Upper lobe of left lung (tissue), 6 donors: ENCODE data around the gene DOCK1. TPM values are rescaled to one million over a fixed set of nuclear protein-coding genes. Genes with fewer than 3 reads are reported as not detected.

Source experiments
- ATAC-seq, 2 donors: fragments of 200-7000 bp; cut with Tn5 transposase; one replicate each; pipeline ENCODE4 v1.9.1; 2022; ENCODE audit warnings: mild to moderate bottlenecking in 2 of 2, moderate library complexity in 2 of 2; ENCODE audit not compliant: low FRiP score in 2 of 2
- DNase-seq, 2 donors: peaks; one replicate each; pipeline ENCODE4 v3.0.0-alpha.2; 2019 to 2020
- H3K27ac ChIP-seq, 4 donors: fragments of 200-600 bp; sonication (generic); one replicate each; pipeline ENCODE4 v1.5.1; 2016 to 2019
- H3K27me3 ChIP-seq, 4 donors: fragments of 200-600 bp; sonication (generic); one replicate each; pipeline ENCODE4 v1.5.1; 2017 to 2019
- H3K36me3 ChIP-seq, 4 donors: fragments of 200-600 bp; sonication (generic); one replicate each; pipeline ENCODE4 v1.5.1; 2016 to 2019
- H3K4me1 ChIP-seq, 4 donors: fragments of 200-600 bp; sonication (generic); one replicate each; pipeline ENCODE4 v1.5.1; 2018 to 2019
- H3K4me3 ChIP-seq, 4 donors: fragments of 200-600 bp; sonication (generic); one replicate each; pipeline ENCODE4 v1.5.1; 2017 to 2019; ENCODE audit warnings: mild to moderate bottlenecking in 2 of 4, moderate library complexity in 1 of 4
- H3K9me3 ChIP-seq, 4 donors: fragments of 200-600 bp; sonication (generic); one replicate each; pipeline ENCODE4 v1.5.1; 2018 to 2019
- CTCF ChIP-seq, 6 experiments: fragments of 450-650 bp in 4 of 6; fragments of 200-600 bp in 2 of 6; sonication (generic) in 2 of 6; IDR thresholded peaks; one replicate each; pipeline ENCODE4 v1.5.1; 2016 to 2019; ENCODE audit warnings: antibody characterized with exemption in 6 of 6
- EP300 ChIP-seq, 4 donors: sonication (generic); formaldehyde crosslinking; IDR thresholded peaks; one replicate each; pipeline ENCODE4 v1.5.1; 2017; ENCODE audit warnings: antibody characterized with exemption in 4 of 4, control low read depth in 2 of 4
- POLR2A ChIP-seq, 4 donors: fragments of 450-650 bp; IDR thresholded peaks; one replicate each; pipeline ENCODE4 v1.5.1; 2016 to 2017; ENCODE audit warnings: antibody characterized with exemption in 4 of 4, mild to moderate bottlenecking in 2 of 4
- POLR2AphosphoS5 ChIP-seq, 2 donors: sonication (generic); formaldehyde crosslinking; IDR thresholded peaks; one replicate each; pipeline ENCODE4 v1.5.1; 2017; ENCODE audit warnings: antibody characterized with exemption in 2 of 2
- WGBS, 2 donors: methylation state at CpG; one replicate each; pipeline ENCODE4 v1.1.5; 2017 to 2018; 5-methylcytosine and 5-hydroxymethylcytosine counted together
- total RNA-seq, 6 donors: library from RNA; depleted of rRNA in 4 of 6; stranded (reverse); fragments of >200 nt in 4 of 6; gene quantifications; one replicate each; pipeline versions ENCODE4 v1.1.0 to v1.2.1, GENCODE V29; 2016 to 2021
- donor health status: DM: no; HTN: no; CAD: no; lungs with moderate emphysema.
- donor health status: DM: no; HTN: yes; CAD: no; lungs with severe emphysema.

The DOCK1 gene
- total RNA-seq, 6 donors from 2014 or later = 37.5 to 63.9 (median 45.8) TPM

DNA sequence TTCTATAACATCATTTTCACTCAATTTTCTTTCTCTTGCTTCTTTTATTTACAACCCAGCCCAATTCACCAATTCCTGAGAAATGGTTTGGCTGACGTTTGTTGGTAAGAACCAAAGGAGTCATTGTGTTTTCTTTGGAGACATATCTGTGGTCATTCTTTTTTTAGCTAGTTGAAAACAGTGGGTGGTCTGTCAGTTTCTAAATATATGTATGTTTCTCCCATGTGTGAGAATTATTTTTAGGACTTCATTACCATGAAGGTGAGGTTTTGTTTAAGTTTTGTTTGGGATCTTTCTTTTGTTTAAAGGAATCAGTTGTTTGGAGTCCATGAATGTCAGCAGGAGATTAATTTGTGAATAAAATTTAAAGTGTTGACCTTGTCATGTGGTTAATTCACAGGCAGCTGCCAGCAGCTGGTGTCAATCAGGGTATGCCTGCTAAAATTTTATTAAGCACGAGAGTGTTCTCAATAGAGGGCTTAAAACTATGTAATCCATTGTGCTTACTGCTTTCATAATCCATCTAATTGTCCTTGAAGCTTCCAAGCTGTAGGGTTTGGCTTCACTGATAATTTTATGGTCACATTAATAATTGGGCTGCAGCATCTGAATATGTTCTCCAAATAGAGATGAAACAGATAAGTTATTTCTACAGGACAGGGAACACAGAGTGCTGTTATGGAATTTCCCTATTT lies 252.4 kb downstream of the DOCK1 start:
- TF ChIP-seq POLR2AphosphoS5 (IDR thresholded peaks at IDR 0.05) (no peak), POLR2A (IDR thresholded peaks at IDR 0.05) (no peak), CTCF (IDR thresholded peaks at IDR 0.05) (no peak), EP300 (IDR thresholded peaks at IDR 0.05) (no peak)
- Histone ChIP-seq H3K27me3 (no peaks in the 10 kb centered on the region), H3K4me1 (peaks cover 0 to 8% (median 8%) of the 10 kb centered on the region in 4 donors), H3K9me3 (no peaks in the 10 kb centered on the region), H3K4me3 (no peak overlapping the region), H3K36me3 (no peaks in the 10 kb centered on the region), H3K27ac (no peak overlapping the region)
- WGBS, 2 donors = 59 to 62% methylated on average over 2 of the region's 2 CpGs
- no peak for DNase-seq
- no peak for ATAC-seq

DNA sequence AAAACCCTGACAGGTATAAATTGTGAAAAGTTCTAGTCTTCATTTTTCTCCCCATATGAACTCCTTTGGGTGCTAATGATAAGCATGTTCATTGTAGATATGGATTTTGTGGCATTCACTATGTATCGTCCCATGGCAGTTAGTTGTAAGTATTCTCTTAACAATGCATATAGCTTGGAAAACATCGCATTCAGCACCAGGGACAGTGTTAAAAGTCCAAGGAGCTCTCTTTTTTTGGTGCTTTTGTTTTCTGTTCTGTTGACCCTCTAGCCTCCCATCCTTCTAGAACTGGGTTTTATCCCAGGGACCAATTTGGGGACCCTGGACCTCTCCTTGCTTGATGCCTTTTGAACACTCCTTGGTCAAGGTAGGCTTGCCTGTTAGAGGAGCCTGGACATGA lies 253.4 kb downstream of the DOCK1 start:
- no peak for TF ChIP-seq POLR2AphosphoS5 (IDR thresholded peaks at IDR 0.05)
- TF ChIP-seq CTCF (IDR thresholded peaks at IDR 0.05) = no peak
- TF ChIP-seq EP300 (IDR thresholded peaks at IDR 0.05) = no peak
- TF ChIP-seq POLR2A (IDR thresholded peaks at IDR 0.05) = no peak
- no peak overlapping the region for H3K4me3 ChIP-seq
- no peak for ATAC-seq
- no peak for DNase-seq
- H3K9me3 ChIP-seq = no peaks in the 10 kb centered on the region
- 93 to 95% methylated on average over 2 of the region's 2 CpGs for WGBS, 2 donors
- no peaks in the 10 kb centered on the region for H3K36me3 ChIP-seq
- H3K4me1 ChIP-seq = peaks cover 0 to 6% (median 2%) of the 10 kb centered on the region in 4 donors
- no peak overlapping the region for H3K27ac ChIP-seq
- H3K27me3 ChIP-seq = no peaks in the 10 kb centered on the region

DNA sequence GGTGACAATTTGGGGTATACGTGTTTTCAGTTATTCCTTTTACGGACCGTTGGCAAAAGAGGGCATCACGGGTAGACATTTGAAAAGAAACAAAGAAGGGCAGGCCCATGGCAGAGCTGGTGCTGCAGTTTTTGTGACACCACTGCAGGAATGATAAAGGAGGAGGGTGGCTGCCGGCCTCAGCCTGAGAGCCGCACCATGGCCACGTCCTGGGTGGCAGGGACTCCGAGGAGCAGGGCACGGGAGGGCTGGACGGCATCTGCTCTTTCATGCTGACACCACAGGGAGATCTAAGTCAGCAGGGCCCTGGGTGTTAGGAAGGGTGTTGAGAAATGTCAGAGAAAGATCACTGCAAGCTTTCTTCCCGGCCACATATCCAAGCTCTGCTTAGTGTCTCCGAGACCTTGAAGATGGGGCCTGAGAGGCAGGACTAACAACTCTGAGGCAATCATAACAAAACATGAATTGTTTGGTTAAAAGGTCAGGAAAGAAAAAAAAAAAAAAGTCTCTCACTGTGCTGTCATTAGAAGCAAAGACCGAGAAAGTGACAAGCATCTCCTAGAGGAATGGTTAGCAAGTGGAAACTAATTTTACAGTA lies 254.5 kb downstream of the DOCK1 start:
- no peak for TF ChIP-seq CTCF (IDR thresholded peaks at IDR 0.05)
- no peak for TF ChIP-seq POLR2A (IDR thresholded peaks at IDR 0.05)
- TF ChIP-seq POLR2AphosphoS5 (IDR thresholded peaks at IDR 0.05) = no peak
- TF ChIP-seq EP300 (IDR thresholded peaks at IDR 0.05) = no peak
- H3K27me3 ChIP-seq = no peaks in the 10 kb centered on the region
- H3K4me1 ChIP-seq = peaks cover 0 to 6% (median 2%) of the 10 kb centered on the region in 4 donors
- 87 to 93% methylated on average over 13 of the region's 13 CpGs for WGBS, 2 donors
- H3K4me3 ChIP-seq = no peak overlapping the region
- H3K27ac ChIP-seq = no peak overlapping the region
- no peaks in the 10 kb centered on the region for H3K36me3 ChIP-seq
- H3K9me3 ChIP-seq = no peaks in the 10 kb centered on the region
- DNase-seq = peak in 1 of 2 donors; percentile 25
- ATAC-seq = no peak

DNA sequence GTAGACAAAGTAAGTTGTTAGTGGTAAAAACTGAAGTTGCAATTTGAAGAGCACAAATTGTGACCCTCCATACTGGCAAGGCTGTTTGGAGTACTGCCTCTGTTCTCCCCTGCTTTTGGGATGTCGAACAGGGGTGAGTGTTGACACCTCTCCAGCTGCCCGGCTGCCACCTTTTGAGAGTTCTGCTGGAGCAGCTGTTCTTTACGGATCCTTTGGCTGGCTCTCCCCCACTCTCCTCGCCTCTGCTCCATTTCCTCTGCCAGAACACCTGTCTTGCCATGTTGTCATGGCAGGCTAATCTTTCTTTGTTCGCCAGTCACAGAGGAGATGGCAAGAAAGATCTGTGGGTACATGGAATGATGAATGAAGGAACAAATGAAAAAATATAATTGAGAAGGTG lies 256.3 kb downstream of the DOCK1 start:
- Histone ChIP-seq H3K4me1 (peaks cover 0 to 6% (median 2%) of the 10 kb centered on the region in 4 donors), H3K9me3 (no peaks in the 10 kb centered on the region), H3K4me3 (no peak overlapping the region), H3K36me3 (no peaks in the 10 kb centered on the region), H3K27ac (no peak overlapping the region), H3K27me3 (no peaks in the 10 kb centered on the region)
- DNase-seq = no peak
- TF ChIP-seq POLR2A (IDR thresholded peaks at IDR 0.05) (no peak), CTCF (IDR thresholded peaks at IDR 0.05) (no peak), POLR2AphosphoS5 (IDR thresholded peaks at IDR 0.05) (no peak), EP300 (IDR thresholded peaks at IDR 0.05) (no peak)
- no peak for ATAC-seq
- WGBS, 2 donors = 94 to 99% methylated on average over 5 of the region's 5 CpGs
